DMS114 treated with DMSO at 0.1 percent for 48 hours (cell line): ENCODE results near the gene SLC13A1.
A peak's percentile ranks its signal among the peaks of the same experiment; 100 is the strongest.
"Not testable (repeated sequence)": the region's sequence is repeated elsewhere in the genome, so short reads cannot be mapped to it uniquely, and the experiment has no call there.

Experiments used
- DNase-seq: peaks from one replicate; lab custom pipeline; 2025; ENCODE audit not compliant: unreplicated experiment; lab: John Stamatoyannopoulos, UW

SLC13A1 gene

DNA sequence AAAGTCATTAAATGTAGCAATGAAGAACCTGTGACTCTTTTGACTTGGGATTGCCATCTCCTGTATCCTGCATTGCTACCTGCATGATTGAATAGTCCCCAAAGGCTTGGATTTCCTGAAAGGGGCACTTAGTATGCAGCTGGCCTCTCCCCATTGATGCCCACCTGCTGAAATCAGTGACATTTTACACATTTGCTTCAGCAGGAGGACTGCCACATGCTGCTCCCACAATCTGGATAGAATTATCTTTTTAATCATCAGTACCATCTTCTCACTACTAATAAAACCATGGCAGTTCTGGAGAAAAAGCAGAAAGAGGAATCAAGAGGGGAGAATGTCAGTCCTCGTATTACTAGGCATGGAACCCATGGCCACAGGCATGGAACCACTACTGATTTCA is 67.8 kb downstream of the SLC13A1 start:
- no peak for DNase-seq

DNA sequence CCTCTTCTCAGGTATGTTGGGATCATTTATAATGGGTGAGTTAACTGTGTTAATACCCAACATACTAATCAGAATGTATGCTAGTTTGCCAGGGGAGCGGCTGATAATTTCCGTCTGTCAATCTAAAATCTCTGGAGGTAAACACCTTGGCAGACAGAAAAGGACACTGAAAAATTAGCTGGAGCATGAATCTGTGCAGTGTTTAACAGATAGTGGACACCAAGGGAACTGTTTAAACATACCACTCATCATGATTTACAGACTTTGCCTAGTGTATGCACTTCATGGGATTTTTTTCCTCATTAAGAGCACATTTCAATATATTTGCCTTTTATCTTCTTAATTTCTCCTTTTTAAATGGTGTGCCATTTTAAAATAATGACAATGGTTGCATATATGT is 68.2 kb downstream of the SLC13A1 start:
- no peak for DNase-seq

GRCh38 chr7:123131140-123131539 is 68.6 kb downstream of the SLC13A1 start:
- no peak for DNase-seq

GRCh38 chr7:123126691-123127090 is 73.1 kb downstream of the SLC13A1 start:
- DNase-seq = no peak

DNA sequence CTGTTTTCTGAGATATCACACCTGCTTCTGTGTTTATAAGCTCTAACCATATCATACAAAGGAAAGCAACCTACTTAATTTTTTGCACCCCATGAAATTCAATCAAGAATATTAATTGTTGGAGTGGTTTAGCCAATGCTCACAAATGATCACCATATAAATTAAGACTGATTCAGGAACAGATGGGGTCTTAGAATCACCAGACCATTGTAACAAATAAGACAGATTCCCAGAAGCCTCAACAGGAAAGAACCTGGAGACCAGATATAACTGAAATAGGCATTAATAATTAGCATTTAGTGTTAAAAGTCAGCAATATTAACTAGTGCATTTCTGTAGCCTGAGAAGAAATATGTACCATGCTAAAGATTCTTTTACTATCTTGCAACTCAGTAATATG is 73.6 kb downstream of the SLC13A1 start:
- DNase-seq = no peak

GRCh38 chr7:123125231-123125630 is 74.5 kb downstream of the SLC13A1 start:
- no peak for DNase-seq

GRCh38 chr7:123122916-123123315 is 76.9 kb downstream of the SLC13A1 start:
- no peak for DNase-seq

- no peak for DNase-seq
Measured at GRCh38 chr7:123120286-123120685, 79.5 kb downstream of the SLC13A1 start.

GRCh38 chr7:123115331-123115730 is 84.4 kb downstream of the SLC13A1 start:
- DNase-seq = no peak

DNA sequence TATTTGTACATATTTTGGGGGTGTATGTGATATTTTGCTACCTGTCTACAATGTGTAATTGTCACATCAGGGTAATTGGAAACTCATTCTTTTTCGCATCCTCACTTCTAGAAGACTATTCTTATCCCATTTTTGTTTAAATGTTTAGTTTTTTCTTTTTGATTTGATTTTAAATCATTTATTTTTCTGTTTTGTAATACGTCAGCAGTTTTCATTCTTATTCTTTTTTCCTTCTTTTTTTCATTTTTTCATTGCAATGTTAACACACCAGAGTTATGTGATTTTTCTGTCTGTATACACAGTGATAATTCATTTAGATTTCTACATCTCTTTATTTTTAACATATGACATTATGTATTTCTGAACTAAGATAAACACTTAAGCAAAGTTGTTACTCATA is 85.5 kb downstream of the SLC13A1 start:
- DNase-seq = no peak

DNA sequence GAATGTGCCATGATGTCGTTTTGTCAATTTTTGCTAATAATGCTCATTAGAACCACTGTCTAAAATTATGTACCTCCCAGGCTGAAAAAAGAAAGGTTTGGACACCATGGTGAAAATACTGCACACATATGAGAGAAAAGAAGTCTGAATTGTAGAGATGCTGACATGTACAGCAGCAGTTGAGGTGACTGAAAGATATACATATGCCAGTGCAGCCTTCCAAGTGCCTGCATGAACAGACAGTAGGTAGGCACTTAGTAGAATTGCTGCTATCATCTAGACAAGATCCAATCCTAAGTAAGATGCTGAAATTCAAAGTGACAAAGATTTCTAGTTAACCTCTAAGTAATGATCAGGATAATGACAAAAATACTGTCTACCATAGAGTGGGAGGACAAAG is 86.9 kb downstream of the SLC13A1 start:
- DNase-seq = no peak

GRCh38 chr7:123099712-123100111 is 100.1 kb downstream of the SLC13A1 start:
- DNase-seq = no peak

GRCh38 chr7:123096976-123097375 is 102.8 kb downstream of the SLC13A1 start:
- no peak for DNase-seq

DNA sequence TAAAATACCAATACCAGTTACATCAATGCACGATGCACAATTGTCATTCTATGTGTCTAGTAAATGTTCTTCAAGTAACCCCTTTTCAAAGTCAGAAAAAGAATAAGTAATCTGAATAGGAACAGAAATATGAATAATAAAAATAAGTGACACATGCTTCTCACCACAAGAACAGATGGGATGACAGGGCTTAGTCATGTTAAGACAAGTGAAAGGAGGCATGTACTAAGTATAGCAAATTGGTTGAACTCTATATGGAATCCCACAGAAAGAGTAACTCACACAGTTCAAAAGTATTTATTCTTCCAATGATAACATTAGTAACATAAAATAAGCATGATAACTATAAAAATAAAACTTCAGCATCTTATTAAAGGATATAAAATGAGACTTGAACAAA is 103.3 kb downstream of the SLC13A1 start:
- DNase-seq = no peak

GRCh38 chr7:123090456-123090855 is 109.3 kb downstream of the SLC13A1 start:
- no peak for DNase-seq

- not testable (repeated sequence) for DNase-seq
Measured at GRCh38 chr7:123086910-123087309, 112.9 kb downstream of the SLC13A1 start.

GRCh38 chr7:123084861-123085260 is 114.9 kb downstream of the SLC13A1 start:
- DNase-seq = not testable (repeated sequence)

DNA sequence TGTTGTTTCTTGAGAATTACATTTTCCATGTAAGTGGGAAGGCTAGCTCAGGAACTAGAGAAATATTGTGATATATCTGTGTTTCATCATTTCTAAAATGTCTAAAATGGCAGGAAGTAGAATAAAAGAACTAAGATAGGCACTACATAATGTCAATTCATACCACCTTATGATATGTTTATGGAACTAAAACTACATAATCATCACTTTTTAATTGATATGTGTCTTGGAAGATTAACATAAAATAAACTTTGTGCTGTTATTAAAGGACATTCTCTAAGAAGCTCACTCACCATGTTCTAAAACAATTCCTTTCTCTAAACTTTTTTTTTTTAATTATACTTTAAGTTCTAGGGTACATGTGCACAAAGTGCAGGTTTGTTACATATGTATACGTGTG is 120.7 kb downstream of the SLC13A1 start:
- no peak for DNase-seq

DNA sequence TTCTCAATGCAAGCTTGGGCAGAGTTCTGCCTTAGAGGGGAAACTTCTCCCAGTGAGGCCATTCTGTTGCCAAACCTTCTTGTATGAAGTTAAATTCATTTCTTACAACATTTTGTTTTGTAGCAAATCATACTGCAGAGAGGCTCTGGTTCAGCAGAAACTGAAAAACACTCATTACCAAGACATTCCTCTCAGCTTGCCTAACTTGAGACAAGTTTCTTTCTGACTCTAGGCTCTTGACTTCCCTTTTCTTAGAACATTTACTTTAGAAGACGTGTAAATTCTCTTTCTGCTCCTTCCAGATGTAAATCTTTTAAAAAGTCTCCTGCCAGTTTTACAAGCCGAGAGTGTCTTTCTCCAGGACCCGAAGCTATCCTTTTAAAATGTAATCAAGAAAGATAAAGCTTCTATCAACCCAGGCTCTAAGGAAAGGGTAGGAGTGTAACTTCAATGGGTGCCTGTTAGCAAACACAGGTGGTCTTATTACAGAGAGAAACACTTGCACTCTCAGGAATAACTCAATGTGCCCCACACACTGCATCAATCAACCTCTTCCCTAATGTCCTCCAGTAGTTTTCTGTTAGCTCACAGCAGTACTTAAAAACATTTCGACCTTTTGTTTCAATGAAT is 123.8 kb downstream of the SLC13A1 start:
- no peak for DNase-seq

- DNase-seq = peak; percentile 12
Measured at GRCh38 chr7:123070702-123071286, 129.0 kb downstream of the SLC13A1 start.

GRCh38 chr7:123067814-123068213 is 132.0 kb downstream of the SLC13A1 start:
- no peak for DNase-seq
